Right kidney (tissue), 9 donors: ENCODE results near the gene LCN6.
"Not testable (repeated sequence)": the region's sequence is repeated elsewhere in the genome, so short reads cannot be mapped to it uniquely, and the experiment has no call there.

Experiments used
- DNase-seq: peaks from one replicate; pipeline ENCODE4 v3.0.0-alpha.2; 2016
- long read RNA-seq, 8 donors: transcript quantifications; one replicate each; lab custom pipeline, GENCODE V29; 2026

LCN6 gene, protein sequence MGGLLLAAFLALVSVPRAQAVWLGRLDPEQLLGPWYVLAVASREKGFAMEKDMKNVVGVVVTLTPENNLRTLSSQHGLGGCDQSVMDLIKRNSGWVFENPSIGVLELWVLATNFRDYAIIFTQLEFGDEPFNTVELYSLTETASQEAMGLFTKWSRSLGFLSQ
- long read RNA-seq, donor 1 = 0 reads
- long read RNA-seq, donor 2 = 0 reads
- long read RNA-seq, donor 3 = 0 reads
- long read RNA-seq, donor 4 = 0 reads
- long read RNA-seq, donor 5 = 0 reads
- long read RNA-seq, donor 6 = 0 reads
- long read RNA-seq, donor 7 = 0 reads
- long read RNA-seq, donor 8 = 0 reads

DNA sequence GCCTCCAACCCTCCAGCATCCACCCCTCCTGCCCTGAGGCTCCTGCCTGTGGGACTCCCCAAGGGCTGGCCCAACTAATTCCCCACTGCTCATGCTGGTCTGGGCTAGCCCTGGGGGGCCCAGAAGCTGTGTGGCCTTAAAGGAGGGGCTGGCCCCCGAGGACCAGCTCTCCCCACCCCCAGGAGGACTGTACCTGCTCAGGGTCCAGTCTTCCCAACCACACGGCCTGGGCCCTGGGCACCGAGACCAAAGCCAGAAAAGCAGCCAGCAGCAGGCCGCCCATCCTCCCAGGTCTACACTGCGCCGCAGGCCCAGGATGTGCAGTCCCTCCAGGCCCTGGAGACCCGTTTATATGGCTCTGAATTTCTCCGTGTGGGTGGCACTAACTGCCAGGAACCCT is at the start of gene LCN6:
Gene LCN6 (minus strand): TSS at position 325 of the 400 bp plus-strand sequence. CDS start 42 bp downstream, at position 283.
- DNase-seq = no peak

DNA sequence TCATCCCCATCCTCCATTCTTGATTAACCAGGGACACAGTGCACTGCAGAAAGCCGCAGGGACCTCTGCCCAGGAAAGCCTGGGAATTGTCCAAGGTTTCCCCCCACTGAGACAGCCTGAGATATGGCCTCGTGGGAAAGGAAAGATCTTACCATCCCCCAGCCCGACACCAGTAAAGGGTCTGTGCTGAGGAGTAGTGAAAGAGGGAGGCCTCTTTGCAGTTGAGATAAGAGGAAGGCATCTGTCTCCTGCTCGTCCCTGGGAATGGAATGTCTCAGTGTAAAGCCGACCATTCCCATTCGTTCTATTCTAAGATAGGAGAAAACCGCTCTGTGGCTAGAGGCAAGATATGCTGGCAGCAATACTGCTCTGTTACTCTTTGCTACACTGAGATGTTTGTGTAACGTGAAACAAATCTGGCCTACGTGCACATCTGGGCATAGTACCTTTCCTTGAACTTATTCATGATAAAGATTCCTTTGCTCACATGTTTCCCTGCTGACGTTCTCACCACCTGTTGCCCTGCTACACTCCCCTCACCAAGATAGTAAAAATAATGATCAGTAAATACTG is 48.5 kb upstream of the LCN6 start:
- not testable (repeated sequence) for DNase-seq

DNA sequence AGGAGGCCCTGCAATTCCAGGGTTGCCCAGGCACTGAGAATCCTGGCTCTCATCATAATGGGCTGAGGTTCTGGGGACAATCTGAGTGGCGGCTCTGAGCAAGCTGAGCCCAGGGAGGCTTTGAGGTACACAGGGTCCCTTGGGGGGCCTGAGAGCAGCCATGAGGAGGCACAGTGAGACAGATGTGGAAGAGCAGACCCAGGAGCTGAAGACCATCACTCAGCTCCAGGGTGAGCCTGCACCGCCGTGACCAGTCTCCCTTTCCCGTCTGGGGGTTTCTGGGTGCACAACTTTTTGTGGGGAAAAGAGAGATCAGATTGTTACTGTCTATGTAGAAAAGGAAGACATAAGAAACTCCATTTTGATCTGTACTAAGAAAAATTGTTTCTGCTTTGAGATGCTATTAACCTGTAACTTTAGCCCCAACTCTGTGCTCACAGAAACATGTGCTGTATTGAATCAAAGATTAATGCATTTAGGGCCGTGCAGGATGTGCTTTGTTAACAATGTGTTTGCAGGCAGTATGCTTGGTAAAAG is 48.0 kb upstream of the LCN6 start, which contains the start of gene CCDC183:
Gene CCDC183 (plus strand): TSS at position 101 of the 537 bp plus-strand sequence. CDS start 60 bp downstream, at position 161.
- no peak for DNase-seq

DNA sequence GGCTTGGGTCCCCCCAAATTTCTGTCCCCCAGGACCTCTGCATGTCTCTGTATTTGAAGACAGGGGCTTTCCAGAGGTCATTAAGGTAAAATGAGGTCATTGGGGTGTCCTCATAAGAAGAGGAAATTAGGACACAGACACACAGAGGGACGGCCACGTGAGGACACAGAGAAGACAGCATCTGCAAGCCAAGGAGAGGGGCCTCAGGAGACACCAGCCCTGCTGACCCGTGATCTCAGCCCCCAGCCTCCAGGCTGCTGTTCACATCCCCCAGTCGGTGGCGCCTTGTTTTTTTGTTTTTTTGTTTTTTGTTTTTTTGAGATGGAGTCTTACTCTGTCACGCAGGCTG is 46.6 kb upstream of the LCN6 start:
- no peak for DNase-seq

DNA sequence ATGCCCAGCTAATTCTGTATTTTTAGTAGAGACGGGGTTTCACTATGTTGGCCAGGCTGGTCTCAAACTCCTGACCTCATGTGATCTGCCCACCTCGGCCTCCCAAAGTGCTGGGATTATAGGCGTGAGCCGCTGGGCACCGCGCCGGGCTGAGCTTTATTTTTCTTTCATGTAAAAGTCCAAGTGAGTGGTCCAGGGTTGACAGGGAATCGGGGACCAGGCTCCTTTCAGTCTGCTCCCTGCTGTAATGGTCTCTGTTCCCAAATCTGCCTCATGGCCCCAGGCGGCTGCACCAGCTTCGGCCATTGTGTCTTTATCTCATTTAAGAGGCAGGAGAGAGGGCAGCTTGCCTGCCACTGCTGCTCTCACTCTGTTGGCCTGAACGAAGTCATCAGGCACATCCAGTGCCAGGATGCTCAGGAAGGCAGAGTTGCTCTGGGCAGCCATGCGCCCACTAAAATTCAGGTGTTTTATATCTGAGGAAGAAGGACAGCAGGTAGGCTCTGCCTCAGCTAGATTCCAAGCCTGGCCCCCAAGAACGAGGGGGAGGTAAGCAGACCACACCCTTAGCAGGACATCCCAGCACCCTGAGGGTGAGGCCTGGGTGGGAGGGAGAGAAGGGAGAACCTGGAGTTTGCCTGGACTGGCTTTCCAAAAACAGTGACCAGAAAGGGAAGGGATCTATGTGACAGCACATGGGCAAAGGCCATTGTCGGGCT is 46.1 kb upstream of the LCN6 start:
- no peak for DNase-seq

DNA sequence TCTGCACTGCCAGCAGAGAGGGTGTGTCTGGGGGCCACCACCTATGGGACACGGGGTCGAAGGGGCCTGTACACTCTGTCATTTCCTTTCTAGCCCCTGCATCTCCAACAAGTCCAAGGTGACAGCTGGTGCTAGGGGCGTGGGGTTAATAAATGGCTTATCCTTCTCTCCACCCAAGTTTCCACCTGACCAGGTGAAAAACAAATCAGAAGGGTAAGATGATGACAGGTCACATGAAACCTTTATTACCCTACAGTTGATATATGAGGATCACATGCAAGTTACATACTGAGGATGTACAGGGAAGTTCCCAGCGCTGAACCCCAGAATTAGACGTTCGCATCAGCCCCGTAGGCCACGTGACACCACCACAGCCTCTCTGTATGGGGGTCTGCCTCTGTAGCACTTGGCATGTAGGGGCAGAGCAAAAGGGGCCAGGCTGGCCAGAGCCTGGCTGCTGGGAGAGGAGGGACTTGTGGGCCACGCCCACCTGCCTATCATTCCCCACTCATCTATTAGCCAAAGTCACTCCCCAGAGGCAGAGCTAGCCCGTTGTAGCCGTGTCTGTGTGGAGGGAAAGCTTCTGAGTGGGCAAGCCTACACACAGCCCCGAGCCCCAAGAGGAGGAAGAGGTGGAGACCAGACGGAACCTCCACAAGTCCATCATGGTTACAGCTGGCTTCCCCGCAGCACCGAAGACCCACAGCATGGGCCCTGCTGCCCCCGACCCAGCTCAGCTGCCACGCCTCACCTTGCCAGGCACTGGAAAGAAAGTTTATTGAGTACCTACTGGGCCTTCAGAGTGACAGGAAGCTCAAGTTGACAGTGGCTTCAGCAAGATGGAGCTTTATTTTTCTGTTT is 45.0 kb upstream of the LCN6 start:
- DNase-seq = no peak

DNA sequence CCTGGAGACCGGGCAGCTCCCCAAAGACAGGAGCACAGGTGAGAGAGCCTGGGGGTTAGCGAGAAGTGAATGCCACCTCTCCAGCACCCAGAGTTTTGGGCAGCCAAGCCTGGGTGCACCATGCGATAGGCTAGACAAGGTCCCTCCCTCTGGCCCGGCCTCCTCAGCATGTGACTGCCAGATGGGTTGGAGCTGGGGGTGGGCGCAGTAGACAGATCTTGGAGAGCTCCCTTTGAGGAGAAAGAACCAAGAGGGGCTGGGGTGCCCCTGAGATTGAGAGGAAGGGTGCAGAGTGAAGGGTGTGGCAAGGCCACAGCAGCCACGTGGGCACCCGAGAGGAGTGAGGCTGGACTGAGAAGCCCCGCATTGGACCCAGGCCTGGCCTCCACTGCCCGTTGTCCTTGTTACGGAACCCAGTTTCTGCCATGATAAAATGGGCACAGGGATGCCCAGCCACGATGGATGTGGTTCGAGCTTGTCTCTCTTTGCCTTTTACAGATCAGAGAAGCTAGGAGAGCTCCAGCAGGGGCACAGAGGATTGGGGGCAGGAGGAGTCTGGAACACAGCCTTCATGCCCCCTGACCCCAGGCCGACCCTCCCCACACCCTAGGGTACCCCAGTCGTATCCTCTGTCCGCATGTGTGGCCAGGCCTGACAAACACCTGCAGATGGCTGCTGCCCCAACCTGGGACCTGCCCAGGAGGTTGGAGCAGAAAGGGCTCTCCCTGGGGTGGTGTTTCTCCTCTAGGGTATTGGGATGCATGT is 44.2 kb upstream of the LCN6 start:
- no peak for DNase-seq

DNA sequence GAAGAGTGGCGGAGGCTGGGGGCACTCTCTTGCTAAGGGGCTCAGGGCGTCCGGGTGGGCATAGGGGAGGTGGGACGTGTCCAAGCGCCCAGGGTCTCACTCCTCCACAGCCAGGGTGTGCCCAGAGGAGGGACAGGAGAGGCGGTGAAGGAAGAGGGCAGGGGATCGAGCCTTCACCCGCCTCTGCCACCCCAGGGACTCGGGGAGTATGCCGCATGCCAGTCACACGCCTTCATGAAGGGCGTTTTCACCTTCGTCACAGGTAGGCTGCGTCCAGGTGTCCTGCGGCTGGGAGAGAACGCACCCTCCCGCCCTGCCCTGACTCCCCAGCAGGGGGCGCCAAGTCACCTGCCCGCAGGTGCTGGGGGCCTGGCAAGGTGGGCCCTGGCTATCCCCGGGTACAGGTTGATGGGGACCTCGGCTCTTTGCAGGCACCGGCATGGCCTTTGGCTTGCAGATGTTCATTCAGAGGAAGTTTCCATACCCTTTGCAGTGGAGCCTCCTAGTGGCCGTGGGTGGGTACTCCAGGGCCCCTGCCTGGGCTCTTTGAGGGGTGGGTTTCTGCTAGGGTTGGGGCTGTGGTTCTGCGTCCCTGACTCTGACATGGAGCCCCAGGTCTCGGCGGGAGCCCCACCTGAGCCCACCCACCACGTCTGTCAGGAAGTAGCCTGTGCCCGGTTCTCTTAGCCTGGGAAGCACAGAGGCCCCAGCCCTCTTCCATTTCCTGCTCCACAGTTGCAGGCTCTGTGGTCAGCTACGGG is 43.4 kb upstream of the LCN6 start:
- peak; percentile 69 for DNase-seq

DNA sequence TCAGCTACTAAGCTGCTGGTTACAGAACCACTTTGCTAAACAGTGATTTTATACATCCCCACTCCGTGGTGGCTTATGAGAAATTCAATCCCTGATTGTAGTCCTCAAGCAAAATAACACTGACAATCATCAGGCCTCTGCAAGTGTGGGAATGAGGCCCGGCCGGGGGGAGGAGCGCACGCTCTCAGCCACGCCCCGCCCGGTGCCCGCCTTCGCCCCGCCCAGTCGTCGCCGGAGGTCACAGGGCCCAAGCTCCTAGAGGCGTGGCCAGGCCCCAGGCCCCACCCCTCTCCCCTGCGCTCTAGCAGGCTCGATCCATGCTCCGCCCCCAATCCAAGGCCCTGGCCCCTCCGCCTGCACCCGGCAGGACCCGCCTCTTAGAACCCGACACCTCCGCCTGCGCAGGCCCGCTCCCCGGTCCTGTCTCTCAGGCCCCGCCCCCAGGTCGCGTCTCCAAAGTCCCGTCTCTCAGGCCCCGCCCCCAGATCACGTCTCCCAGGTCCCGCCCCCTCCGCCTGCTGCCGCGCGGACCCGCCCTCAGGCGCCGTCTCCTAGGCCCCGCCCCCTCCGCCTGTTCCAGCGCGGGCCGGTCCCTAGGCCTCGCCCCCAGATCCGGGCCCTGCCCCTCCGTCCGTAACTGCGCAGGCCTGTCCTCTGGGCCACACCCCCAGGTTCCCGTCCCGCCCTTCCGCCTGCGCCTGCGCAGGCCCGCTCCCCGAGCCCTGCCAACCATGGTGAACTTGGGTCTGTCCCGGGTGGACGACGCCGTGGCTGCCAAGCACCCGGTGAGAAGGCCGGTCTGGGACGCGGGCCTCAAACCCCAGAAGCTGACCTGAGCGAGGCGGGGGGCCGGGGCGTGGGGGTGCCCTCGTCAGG is 42.6 kb upstream of the LCN6 start, which contains the start of gene TMEM141:
Gene TMEM141 (plus strand): TSS at position 705 of the 876 bp plus-strand sequence. CDS start 27 bp downstream, at position 732.
- peak; percentile 92 for DNase-seq

DNA sequence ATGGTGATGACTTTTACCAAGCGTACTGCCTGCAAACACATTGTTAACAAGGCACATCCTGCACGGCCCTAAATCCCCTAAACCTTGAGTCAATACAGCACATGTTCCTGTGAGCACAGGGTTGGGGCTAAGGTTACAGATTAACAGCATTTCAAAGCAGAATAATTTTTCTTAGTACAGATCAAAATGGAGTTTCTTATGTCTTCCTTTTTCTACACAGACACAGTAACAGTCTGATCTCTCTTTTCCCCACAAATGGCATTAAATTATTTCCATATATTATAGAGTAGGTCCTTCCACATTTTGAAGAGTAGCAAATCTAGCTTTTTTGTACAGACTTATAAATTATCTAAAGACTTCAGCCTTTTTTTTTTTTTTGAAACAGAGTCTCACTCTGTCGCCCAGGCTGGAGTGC is 41.2 kb upstream of the LCN6 start:
- no peak for DNase-seq

DNA sequence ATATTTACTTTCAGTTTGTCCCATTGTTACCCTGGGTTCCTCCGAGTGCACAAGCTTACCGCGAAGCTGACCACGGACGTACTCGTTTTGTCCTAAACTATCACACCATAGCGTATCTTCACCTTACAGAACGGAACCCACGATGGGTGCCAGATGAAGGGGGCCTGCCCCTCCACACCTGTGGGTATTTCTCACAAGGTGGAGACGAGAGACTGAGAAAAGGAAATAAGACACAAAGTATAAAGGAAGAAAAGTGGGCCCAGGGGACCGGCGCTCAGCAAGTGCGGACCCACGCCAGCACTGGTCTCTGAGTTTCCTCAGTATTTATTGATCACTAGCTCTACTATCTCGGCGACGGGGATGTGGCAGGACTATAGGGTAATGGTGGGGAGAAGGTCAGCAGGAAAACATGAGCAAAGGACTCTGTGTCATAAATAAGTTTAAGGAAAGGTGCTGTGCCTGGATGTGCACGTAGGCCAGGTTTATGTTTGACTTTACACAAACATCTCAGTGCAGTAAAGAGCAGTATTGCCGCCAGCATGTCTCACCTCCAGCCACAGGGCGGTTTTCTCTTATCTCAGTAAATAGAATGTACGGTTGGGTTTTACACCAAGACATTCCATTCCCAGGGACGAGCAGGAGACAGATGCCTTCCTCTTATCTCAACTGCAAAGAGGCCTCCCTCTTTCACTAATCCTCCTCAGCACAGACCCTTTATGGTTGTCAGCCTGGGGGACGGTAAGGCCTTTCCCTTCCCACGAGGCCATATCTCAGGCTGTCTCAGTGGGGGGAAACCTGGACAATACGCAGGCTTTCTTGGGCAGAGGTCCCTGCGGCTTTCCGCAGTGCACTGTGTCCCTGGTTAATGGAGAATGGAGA is 40.6 kb upstream of the LCN6 start:
- DNase-seq = not testable (repeated sequence)

DNA sequence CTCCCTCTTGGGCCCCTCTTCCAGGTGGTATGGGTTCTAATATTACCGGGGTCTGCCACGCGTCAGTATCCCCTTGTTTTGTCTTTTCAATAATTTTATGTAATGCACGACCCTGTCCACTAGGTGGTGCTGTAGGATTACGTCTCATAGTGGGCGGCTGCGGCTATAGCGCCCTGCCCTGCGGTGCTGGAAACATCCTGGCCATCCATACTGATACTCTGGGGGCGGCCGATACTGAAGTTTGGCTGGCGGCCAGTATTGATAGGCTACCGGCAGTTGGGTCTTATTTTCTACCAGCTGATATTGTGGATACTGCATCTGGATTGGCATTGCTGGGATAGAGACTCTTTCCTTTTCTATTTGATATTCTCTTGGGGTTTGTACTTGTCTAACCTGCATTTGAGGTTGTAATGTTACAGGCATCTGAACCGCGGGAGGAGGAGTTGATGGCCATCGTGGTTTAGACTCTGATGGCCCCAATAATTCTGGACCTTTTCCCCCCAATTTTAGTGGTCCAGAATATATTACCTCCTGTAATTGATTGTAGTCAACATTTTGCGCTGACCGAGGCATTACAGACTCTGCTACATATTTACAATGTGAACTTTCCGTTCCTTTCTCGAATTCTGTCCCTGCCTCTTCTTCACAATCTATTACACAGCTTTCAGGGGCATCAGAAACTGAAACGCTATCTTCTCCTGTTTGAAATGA is 39.5 kb upstream of the LCN6 start:
- peak; percentile 72 for DNase-seq

DNA sequence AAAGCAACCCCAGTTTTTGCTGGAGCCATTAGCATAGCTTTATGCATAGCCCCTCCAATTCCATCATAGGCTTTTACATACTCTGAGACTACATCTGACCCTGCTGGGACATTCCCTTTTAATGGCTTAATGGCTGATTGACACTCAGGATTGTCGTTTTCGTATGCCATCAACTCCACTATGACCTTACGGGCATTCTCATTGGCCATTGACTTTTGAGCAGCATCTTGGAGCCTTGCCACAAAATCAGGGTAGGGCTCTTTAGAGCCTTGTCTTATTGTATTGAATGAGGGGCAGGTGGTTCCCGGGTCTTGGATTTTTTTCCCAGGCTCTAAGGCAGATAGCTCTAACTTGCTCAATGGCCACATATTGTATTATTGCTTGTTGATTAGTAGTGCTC is 38.7 kb upstream of the LCN6 start:
- DNase-seq = not testable (repeated sequence)

DNA sequence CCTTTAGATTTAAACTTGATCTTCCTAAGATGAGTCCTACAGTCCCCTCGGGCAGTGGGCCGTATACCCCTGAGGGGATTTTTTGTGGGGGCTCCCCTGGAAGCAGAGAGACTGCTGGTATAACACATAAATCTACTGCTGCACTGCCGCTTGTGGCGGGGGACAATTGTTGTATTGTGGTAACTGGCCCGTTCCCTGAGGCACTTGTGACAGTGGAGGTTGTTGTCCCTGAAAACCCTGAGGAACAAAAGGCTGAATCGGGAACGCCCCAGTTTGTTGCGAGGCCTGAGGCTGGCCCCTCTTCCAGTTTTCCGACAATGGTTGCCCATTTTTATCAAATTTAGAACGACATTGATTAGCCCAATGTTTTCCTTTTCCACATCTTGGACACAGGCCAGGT is 38.1 kb upstream of the LCN6 start:
- DNase-seq = no peak

DNA sequence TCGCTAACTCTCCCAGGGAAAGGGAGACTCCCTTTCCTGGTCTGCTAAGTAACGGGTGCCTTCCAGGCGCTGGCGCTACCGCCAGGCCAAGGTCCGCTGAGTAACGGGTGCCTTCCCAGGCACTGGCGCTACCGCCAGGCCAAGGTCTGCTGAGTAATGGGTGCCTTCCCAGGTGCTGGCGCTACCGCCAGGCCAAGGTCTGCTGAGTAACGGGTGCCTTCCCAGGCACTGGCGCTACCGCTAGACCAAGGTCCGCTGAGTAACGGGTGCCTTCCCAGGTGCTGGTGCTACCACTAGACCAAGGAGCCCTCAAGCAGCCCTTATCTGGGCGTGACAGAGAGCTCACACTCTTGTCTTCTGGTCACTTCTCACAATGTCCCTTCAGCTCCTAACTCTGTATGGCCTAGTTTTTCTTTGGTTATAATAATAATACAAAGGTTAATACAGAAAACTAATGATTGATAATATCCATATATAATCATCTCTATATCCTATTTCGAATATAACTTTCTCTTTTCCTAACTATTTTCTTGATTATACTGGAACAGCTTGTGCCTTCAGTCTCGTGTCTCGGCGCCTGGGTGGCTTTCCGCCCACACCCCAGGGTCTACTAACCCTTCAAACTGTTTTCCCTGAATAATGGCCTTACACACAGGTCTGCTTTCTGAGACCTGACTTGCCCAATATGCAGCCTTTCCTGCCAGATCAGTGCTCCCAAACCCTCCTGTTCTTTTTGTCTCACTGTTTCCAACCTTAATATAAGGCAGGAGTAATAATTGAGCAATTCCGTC is 37.4 kb upstream of the LCN6 start:
- DNase-seq = not testable (repeated sequence)

DNA sequence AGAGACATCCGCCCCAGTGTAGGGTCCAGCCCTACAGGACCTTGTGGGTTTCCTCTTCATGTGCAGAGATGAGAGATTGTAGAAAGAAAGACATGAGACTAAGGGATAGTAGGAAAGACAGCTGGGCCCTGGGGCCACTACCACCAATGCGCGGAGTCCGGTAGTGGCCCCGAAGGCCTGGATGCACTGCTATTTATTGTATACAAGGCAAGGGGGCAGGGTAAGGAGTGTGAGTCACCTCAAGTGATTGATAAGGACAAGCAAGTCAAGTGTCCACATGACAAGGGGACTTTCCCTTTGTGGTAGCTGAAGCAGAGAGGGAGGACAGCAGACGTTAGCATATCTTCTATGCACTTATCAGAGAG is 36.7 kb upstream of the LCN6 start:
- no peak for DNase-seq
